HG02943 (cell line): ENCODE results near the gene MORF4L2.

Source experiments
- ATAC-seq: cut with Tn5 transposase; IDR thresholded peaks from one replicate; pipeline ENCODE4 v1.9.1; 2021; ENCODE audit warnings: mild to moderate bottlenecking, low read depth, moderate library complexity; ENCODE audit not compliant: unreplicated experiment

MORF4L2 gene

GRCh38 chrX:103686199-103687072 lies at the start of gene MORF4L2:
TSS of gene MORF4L2 (minus strand) at chrX:103686699. CDS start at chrX:103677027, 9,672 bp downstream.
- ATAC-seq: peak; percentile 91

GRCh38 chrX:103734125-103734760 lies 47.7 kb upstream of the MORF4L2 start:
- ATAC-seq: no peak

- ATAC-seq: no peak
Observed at GRCh38 chrX:103733017-103733416, 46.5 kb upstream of the MORF4L2 start.

- ATAC-seq: no peak
Observed at GRCh38 chrX:103730796-103731493, 44.4 kb upstream of the MORF4L2 start.

- ATAC-seq: no peak
Observed at GRCh38 chrX:103730147-103730795, 43.8 kb upstream of the MORF4L2 start.

GRCh38 chrX:103729015-103729414 lies 42.5 kb upstream of the MORF4L2 start:
- no peak for ATAC-seq

GRCh38 chrX:103727115-103727514 lies 40.6 kb upstream of the MORF4L2 start:
- no peak for ATAC-seq

GRCh38 chrX:103726477-103726876 lies 40.0 kb upstream of the MORF4L2 start:
- no peak for ATAC-seq

- no peak for ATAC-seq
Observed at GRCh38 chrX:103722505-103722904, 36.0 kb upstream of the MORF4L2 start.

GRCh38 chrX:103718120-103718519 lies 31.6 kb upstream of the MORF4L2 start:
- no peak for ATAC-seq

- no peak for ATAC-seq
Observed at GRCh38 chrX:103716962-103717361, 30.5 kb upstream of the MORF4L2 start.

- no peak for ATAC-seq
Observed at GRCh38 chrX:103710609-103711008, 24.1 kb upstream of the MORF4L2 start, which contains the start of gene TMEM31. TSS of gene TMEM31 (plus strand) at chrX:103710909. CDS start at chrX:103712259, 1,350 bp downstream.

GRCh38 chrX:103704863-103705262 lies 18.4 kb upstream of the MORF4L2 start:
- ATAC-seq: no peak

- ATAC-seq: no peak
Observed at GRCh38 chrX:103699243-103699642, 12.7 kb upstream of the MORF4L2 start.

- no peak for ATAC-seq
Observed at GRCh38 chrX:103697687-103698086, 11.2 kb upstream of the MORF4L2 start.

GRCh38 chrX:103691059-103691458 lies 4.6 kb upstream of the MORF4L2 start:
- ATAC-seq: no peak

GRCh38 chrX:103688946-103689345 lies 2.4 kb upstream of the MORF4L2 start:
- ATAC-seq: no peak

- no peak for ATAC-seq
Observed at GRCh38 chrX:103687696-103688201, 1.2 kb upstream of the MORF4L2 start.

GRCh38 chrX:103687073-103687695 lies 685 bp upstream of the MORF4L2 start:
- peak; percentile 55 for ATAC-seq

- no peak for ATAC-seq
Observed at GRCh38 chrX:103685396-103685795, 1.1 kb downstream of the MORF4L2 start.
